Erythroblast (primary cell): ENCODE data around the gene UBE3C.

ENCODE experiments used
- GATA1 ChIP-seq: IDR thresholded peaks from 2 replicates; pipeline ENCODE4 v1.6.1; 2011; ENCODE audit warnings: low read depth, mild to moderate bottlenecking, control low read depth, low read length, moderate library complexity
- POLR2A ChIP-seq: IDR thresholded peaks from 2 replicates; pipeline ENCODE4 v1.6.1; 2011; ENCODE audit warnings: mild to moderate bottlenecking, low read length

- TF ChIP-seq POLR2A (no peak), GATA1 (no peak)
Measured at GRCh38 chr7:157293413-157293788, 154.7 kb downstream of the UBE3C start.
